GM12891 (cell line): ENCODE measurements around the gene CRISP2.

Source experiments
- DNase-seq: peaks from one replicate; pipeline ENCODE4 v3.0.0; 2011; ENCODE audit warnings: low spot score; ENCODE audit not compliant: insufficient read length
- FAIRE-seq: peaks from 2 replicates; lab custom pipeline; 2011; peaks lifted over from hg19 to GRCh38; lab: Jason Lieb, UNC
- PAX5 ChIP-seq: IDR thresholded peaks from 2 replicates; pipeline ENCODE4 v1.6.1; 2011; ENCODE audit warnings: low read length, moderate library complexity, mild to moderate bottlenecking; ENCODE audit not compliant: insufficient read depth, severe bottlenecking
- POLR2A ChIP-seq: IDR thresholded peaks from 2 replicates; pipeline ENCODE4 v1.6.1; 2011; ENCODE audit warnings: low read depth, low read length, control low read depth
- POLR2AphosphoS5 ChIP-seq: IDR thresholded peaks from 2 replicates; pipeline ENCODE4 v1.6.1; 2011; ENCODE audit warnings: low read depth, low read length, control low read depth
- POU2F2 ChIP-seq: IDR thresholded peaks from 2 replicates; pipeline ENCODE4 v1.6.1; 2011; ENCODE audit warnings: low read depth, mild to moderate bottlenecking, control low read depth, low read length, moderate library complexity
- SPI1 ChIP-seq: IDR thresholded peaks from 2 replicates; pipeline ENCODE4 v1.6.1; 2011; ENCODE audit warnings: low read depth, low read length, control low read depth
- TAF1 ChIP-seq: IDR thresholded peaks from 2 replicates; pipeline ENCODE4 v1.6.1; 2011; ENCODE audit warnings: low read depth, low read length, control low read depth

The CRISP2 gene

DNA sequence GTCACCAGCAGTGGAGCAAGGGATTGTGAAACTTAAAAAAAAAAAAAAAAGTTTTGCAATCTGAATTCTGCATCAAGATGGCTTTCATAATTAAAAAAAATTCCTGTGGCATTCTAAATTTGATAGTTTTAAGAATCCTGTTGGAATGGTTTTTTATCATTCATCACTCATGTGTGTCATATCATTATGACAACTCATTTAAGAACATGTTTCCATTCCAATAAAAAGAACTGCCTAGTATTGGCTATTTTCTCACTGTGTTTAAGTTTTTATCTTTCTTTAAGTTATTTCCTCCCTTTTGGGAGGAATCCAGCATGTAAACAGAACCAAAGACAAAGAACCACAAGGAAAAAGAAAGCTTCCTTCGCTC lies 50.5 kb downstream of the CRISP2 start:
- TF ChIP-seq PAX5, result no peak
- no peak for TF ChIP-seq POLR2AphosphoS5
- no peak for TF ChIP-seq POU2F2
- TF ChIP-seq POLR2A, result no peak
- TF ChIP-seq TAF1, result no peak
- no peak for TF ChIP-seq SPI1
- no peak for FAIRE-seq
- DNase-seq, result no peak

DNA sequence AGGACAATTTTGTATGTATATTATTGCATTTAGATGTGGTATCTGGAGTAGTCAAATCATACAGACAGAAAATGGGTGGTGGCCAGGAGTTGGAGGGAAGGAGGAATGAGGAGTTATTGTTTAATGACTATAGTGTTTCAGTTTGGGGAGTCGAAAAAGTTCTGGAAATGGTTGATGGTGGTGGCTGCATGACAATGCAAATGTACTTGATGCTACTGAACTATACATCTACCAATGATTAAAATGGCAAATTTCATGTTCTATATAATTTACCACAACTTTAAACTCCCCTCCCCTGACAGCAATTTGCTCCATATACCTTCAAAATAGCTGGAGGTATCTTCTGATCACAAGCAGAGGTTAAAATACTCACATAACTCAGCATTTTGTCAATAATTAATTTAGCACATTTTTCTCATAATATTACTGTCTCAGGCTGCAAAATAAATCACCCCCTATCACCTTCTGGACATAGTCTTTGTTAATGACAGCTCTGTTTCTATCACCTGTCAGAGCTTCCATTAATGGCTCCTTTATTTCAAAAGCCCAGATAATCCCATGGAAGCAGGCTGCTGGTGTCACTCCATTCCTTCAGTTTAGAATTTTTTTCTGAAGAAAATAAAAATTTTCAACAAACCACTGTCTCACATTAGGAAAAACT lies 51.0 kb downstream of the CRISP2 start:
- no peak for FAIRE-seq
- DNase-seq, result no peak
- TF ChIP-seq TAF1 (no peak), SPI1 (no peak), POLR2A (no peak), PAX5 (no peak), POLR2AphosphoS5 (no peak), POU2F2 (no peak)

DNA sequence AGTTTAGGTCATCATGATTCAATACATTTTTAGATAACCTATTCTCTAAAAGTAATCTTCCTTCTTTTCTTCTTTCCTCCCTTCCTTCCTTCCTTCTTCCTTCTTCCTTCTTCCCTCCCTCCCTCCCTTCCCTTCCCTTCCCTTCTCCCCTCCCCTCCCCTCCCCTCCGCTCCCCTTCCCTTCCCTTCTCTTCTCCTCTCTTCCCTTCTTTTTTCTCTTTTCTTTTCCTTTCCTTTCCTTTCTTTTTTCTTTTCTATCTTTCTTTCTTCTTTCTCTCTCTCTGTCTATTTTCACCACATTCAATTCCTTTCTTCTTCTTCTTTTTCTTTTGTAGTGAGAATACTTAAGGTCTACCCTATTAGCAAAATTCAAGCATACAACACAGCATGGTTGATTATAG lies 59.4 kb downstream of the CRISP2 start:
- no peak for FAIRE-seq
- no peak for DNase-seq
- TF ChIP-seq TAF1 (no peak), SPI1 (no peak), POLR2AphosphoS5 (no peak), POLR2A (no peak), PAX5 (no peak), POU2F2 (no peak)

DNA sequence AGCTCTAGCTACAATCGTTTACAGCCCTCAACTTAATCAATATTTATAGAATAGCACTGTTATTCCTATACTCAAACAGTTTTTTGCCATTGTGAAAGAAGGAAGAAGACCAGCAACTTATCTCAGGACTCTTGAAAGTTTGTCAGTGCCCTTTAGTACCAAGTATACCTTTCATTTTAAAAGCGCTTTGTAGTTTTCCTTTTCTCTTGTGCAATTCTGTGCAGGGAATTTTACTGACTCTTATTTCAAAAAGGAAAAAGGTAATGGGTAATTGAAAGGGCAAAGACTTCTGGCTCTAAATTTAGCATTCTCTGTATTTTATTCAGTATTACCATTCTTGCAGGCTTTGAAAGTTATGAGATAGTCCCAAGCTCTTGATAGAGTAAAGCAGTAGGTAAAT lies 59.9 kb downstream of the CRISP2 start:
- no peak for DNase-seq
- TF ChIP-seq SPI1 (no peak), PAX5 (no peak), POLR2A (no peak), POU2F2 (no peak), TAF1 (no peak), POLR2AphosphoS5 (no peak)
- no peak for FAIRE-seq

DNA sequence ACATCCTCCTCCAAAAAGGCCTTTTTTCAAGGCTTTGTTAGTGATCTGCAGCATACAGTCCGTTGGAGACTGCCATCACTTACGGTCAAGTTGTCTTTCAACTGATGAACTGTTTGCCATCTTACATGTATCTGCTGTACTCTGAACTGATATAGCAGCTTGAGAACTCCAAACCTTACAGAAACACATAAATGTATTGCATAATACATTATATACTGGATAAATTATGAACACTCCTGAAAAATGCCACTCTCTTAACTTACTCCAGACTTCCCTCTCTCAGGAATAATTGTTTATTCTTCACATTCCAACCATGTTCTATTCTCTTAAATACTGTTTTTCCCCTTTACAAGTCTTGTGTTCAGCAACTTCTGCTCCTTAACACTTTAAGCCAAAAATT lies 62.1 kb downstream of the CRISP2 start:
- no peak for TF ChIP-seq POLR2AphosphoS5
- TF ChIP-seq TAF1, result no peak
- no peak for TF ChIP-seq POLR2A
- TF ChIP-seq PAX5, result no peak
- no peak for TF ChIP-seq SPI1
- TF ChIP-seq POU2F2, result no peak
- FAIRE-seq (no peak), DNase-seq (no peak)

DNA sequence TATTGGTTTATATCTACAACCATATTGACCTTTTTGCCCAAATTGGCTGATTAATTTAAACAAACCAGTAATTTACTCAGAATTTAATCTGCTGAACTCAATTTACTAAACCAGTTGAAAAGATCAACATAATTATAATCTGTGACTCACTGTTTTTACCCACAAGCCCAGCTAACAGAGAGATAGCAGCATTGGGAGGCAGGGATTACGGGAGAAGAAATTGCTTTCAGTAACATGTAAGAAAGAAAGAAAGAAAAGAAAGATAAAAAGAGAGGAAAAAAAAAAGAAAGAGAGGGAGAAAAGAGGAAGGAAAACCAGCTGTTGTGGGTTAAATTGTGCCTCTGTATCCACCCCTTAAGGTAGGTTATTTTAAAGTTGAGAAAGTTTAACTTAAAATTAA lies 63.4 kb downstream of the CRISP2 start:
- FAIRE-seq, result no peak
- DNase-seq, result no peak
- TF ChIP-seq TAF1, result no peak
- no peak for TF ChIP-seq SPI1
- TF ChIP-seq POLR2A, result no peak
- TF ChIP-seq POU2F2, result no peak
- no peak for TF ChIP-seq POLR2AphosphoS5
- TF ChIP-seq PAX5, result no peak

DNA sequence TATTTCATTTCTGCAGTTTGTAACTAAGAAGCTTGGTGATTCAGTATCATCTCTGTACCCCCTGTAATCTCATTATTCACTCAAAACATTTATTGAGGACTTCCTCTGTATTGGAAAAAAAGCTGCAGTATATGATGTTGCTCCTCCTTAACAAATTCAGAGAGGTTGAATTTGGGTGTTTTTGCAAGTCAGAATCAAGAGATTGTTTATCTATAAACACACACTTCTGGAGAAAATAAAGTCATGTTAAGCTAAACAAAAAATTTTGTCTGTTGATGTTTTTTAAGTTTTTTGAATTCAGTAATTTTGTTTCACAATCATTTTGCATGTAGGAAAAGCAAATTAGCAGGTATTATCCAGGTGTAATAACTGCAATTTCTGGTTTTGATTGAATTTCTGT lies 65.3 kb downstream of the CRISP2 start:
- DNase-seq, result no peak
- TF ChIP-seq TAF1 (no peak), POLR2A (no peak), POU2F2 (no peak), POLR2AphosphoS5 (no peak), PAX5 (no peak), SPI1 (no peak)
- FAIRE-seq, result no peak

DNA sequence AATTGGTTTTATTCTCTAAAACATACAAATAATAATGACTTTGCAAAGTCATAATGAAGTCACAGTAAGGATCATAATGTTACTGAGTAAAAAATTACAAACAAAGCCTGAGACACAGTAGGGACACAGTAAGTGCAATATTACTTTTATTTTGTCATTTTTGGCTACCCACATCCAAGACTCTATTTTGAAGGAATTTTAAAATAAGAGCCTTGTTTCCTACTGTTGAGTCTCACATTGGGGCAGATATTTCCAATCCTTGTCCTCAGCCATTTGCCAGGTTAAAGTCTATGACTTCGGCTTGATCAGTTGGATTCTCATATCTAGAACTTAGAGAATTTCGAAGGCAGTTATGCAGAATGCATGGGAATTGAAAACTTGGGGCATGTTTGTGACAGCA lies 65.9 kb downstream of the CRISP2 start:
- no peak for DNase-seq
- TF ChIP-seq TAF1 (no peak), POU2F2 (no peak), PAX5 (no peak), SPI1 (no peak), POLR2A (no peak), POLR2AphosphoS5 (no peak)
- no peak for FAIRE-seq

DNA sequence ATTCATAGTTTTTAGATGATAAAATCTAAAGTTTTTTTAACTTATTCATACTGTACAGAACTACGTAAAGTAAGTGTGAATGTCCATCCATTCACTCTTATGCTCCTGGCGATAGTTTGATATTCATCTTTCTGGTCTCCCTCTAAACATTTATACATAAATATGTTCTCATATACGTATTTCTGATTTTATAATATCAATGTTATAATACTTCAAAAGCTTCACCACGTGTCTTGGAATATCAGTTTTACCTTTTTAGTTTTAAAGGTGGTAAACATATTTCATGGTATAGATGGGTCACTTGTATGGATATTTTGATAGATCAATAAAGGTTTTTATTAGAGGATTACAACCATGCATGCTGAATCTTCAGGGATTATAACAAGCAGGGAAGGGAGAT lies 66.4 kb downstream of the CRISP2 start:
- DNase-seq (no peak), FAIRE-seq (no peak)
- no peak for TF ChIP-seq POLR2A

DNA sequence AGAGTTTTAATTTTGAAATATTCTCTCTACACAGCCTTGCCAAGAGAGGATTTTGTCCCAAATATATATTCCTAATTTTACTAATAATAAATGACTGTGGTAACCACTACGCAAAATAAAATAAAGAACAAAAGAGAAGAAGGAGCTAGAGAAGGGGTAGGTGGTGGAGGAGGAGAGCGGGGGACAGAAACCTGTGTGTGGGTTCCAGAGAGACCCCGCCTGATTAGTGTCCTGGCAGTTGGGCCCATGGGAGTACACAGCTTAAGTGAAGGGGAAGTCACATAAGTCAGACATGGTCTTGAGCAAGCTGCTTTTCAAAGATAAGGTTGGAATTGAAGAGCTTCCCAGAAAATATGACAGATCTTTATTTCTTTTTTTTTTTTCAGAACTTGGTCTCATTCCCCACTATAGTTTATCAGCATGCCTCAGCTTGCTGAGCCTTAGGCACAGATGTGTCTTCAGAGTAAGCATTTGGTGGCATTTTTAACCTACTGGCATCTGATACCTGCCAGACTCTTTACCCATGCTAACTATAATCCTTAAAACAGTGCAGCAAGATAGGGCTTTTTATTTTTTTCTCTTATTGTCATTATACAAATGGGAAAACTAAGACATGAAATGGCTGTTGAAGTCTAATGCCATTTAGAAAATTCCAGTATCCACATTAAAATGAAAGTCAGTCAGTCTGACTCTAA lies 67.1 kb downstream of the CRISP2 start:
- FAIRE-seq (no peak), DNase-seq (no peak)
- TF ChIP-seq POLR2AphosphoS5, result no peak
- no peak for TF ChIP-seq TAF1
- TF ChIP-seq PAX5, result no peak
- no peak for TF ChIP-seq POU2F2
- TF ChIP-seq POLR2A, result no peak
- TF ChIP-seq SPI1, result no peak
